ENCODE measurements around the gene TP73.

GRCh38 chr1:3631320-3632260, 20.7 kb upstream of the TP73 start:
- TF ChIP-seq CTCF (IDR thresholded peaks at IDR 0.05): no peak
- no peak for TF ChIP-seq POLR2A (IDR thresholded peaks at IDR 0.05)

Measured in heart left ventricle (tissue), 13 donors.